ENCODE measurements around the gene KCNJ15.

DNA sequence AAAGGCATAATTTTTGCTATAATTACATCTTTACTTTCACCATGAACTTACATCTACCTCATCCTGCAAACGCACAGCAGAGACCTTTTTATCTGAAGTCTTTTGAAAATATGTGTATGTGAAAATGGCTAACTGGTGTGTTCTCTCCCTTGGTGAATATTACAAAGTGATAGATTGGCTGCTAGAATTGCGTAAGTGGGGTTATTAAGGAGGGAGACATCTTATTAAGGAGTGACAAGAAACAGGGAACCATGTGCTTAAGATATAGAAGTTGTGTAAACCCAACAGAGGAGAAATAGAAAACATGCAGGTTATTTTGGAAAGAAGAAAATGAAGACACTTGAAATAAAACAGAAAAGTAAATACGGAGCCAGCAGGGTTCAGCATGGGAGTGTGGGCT lies 7.8 kb downstream of the KCNJ15 start:
- TF ChIP-seq TAF1 (IDR thresholded peaks at IDR 0.05; ENCODE audit: borderline replicate concordance, low read depth, low read length) = no peak
- TF ChIP-seq POLR2AphosphoS5 (IDR thresholded peaks at IDR 0.05; ENCODE audit: low read depth, low read length) = no peak
